Measurements from ENCODE around the gene SLC8B1.
A peak's percentile ranks its signal among the peaks of the same experiment; 100 is the strongest.

SLC8B1 gene

DNA sequence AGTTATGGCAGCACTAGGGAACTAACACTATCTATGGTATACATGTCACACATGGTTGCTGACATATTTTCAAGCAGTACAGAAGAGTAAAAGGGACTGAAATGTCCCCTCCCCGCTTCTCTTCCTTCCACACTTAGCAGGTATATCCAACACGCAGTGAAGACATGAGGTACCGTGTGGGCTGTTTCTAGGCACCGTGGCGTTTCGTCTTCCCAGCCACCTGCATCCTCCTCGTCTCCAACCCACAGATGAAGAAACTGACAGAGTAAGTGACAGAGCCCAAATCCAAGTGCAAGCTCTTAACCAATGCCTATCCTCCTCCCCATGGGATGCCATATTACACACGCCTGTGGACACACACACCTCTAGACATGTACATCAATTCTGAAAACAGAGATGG, 32.4 kb downstream of the SLC8B1 start:
- H3K36me3 ChIP-seq (ENCODE audit: control insufficient read depth, insufficient read depth, low read length) = no peaks in the 10 kb centered on the region
- H3K4me1 ChIP-seq (ENCODE audit: control insufficient read depth, insufficient read depth, low read length, poor library complexity, severe bottlenecking) = peaks cover 17% of the 10 kb centered on the region
- no peak overlapping the region for H3K27ac ChIP-seq (ENCODE audit: low read depth, low read length, severe bottlenecking)
- H3K9me3 ChIP-seq (ENCODE audit: control insufficient read depth, low read length) = no peaks in the 10 kb centered on the region
- H3K4me3 ChIP-seq (ENCODE audit: extremely low read depth, insufficient read depth, low read length, poor library complexity, severe bottlenecking) = no peak overlapping the region
- 90 to 96% methylated on average over 8 of the region's 8 CpGs for WGBS, 2 experiments (ENCODE audit: insufficient coverage in 2 of 2)

DNA sequence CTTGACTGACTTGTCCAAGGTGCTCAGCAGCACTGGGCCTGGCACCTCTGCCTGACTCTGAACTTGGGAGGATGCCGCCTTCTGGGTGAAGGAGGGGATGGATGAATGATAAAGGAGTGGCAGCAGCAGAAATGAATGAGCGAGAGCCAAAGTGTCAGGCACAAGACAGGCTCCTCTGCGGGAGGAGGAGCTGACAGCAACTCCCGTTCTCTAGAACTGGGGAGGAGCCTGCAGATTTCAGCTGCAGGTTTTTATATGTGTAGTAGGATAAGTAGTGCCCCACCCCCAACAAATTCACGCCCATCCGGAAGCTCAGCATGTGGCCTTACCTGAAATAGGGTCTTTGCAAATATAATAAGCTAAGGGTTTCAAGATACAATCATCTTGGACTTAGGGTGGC, 33.1 kb downstream of the SLC8B1 start:
- 90 to 92% methylated on average over 4 to 6 of the region's 6 CpGs for WGBS, 2 experiments (ENCODE audit: insufficient coverage in 2 of 2)
- H3K36me3 ChIP-seq (ENCODE audit: control insufficient read depth, insufficient read depth, low read length) = no peaks in the 10 kb centered on the region

DNA sequence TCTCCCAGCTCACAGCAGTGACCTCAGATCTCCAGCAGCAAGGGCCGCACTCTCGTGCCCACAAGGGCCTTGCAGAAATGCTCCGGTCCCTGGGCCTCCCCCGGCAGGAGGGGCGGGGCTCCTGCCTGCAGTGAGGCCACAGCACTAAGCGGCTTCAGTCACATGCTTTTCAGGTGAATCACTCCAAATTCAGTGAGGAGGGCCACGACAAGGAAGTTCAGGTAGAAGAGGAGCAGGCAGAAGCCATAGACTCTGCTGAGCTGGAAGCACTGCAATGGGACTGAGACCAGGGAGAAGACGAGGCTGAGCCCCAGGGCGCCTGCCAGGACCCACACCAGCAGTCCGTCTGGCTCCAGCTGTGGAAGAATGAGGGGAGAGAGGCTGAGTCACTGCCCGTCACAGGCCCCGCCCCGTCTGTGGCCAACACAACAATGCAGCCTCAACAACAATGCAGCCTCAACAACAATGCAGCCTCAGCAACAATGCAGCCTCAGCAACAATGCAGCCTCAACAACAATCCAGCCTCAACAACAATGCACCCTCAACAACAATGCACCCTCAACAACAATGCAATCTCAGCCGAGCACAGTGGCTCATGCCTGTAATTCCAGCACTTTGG, 35.2 kb downstream of the SLC8B1 start:
- Histone ChIP-seq H3K4me1 (ENCODE audit: control insufficient read depth, insufficient read depth, low read length, poor library complexity, severe bottlenecking) (peaks cover 15% of the 10 kb centered on the region), H3K36me3 (ENCODE audit: control insufficient read depth, insufficient read depth, low read length) (peaks cover 6% of the 10 kb centered on the region), H3K4me3 (ENCODE audit: extremely low read depth, insufficient read depth, low read length, poor library complexity, severe bottlenecking) (no peak overlapping the region), H3K9me3 (ENCODE audit: control insufficient read depth, low read length) (no peaks in the 10 kb centered on the region), H3K27ac (ENCODE audit: low read depth, low read length, severe bottlenecking) (peak overlapping the region; percentile 86)
- 35 to 53% methylated on average over 8 to 10 of the region's 14 CpGs for WGBS, 2 experiments (ENCODE audit: insufficient coverage in 2 of 2)

More for the DNA sequence above, 33.1 kb downstream of the SLC8B1 start:
- H3K9me3 ChIP-seq (ENCODE audit: control insufficient read depth, low read length) = no peaks in the 10 kb centered on the region
- no peak overlapping the region for H3K4me3 ChIP-seq (ENCODE audit: extremely low read depth, insufficient read depth, low read length, poor library complexity, severe bottlenecking)
- H3K27ac ChIP-seq (ENCODE audit: low read depth, low read length, severe bottlenecking) = no peak overlapping the region
- H3K4me1 ChIP-seq (ENCODE audit: control insufficient read depth, insufficient read depth, low read length, poor library complexity, severe bottlenecking) = peaks cover 17% of the 10 kb centered on the region

DNA sequence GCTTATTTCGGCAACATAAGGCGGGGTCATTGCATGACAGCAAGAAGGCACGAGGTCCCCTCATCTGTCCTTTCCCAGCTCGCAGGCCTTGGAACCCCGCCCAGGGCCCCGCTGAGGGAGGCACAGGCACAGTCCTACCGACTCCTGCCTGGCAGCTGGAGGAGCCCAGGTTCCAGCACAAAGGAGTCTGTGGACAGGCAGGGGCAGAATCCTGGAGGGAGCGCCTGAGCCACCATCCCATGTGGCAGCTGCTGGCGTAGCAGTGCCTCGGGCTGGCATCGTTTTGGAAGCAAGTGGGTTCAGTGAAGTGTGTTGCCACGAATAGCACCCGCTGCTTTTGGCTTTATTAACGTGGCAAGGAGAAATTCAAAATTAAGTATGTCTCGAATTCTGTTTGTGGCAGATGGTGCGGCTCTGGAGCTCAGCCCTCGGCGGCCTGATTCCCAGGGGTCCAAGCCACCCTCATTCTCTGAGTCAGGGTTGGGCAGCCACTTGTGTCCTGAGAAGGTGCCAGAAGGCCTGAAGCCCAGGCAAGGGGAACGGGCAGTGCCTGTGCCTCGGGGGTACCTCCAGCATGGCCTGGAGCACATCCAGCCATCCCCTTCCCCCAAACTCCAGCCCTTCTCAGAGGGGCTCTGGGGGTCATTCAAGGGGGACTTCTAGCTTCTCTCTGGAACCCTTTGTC, 35.9 kb downstream of the SLC8B1 start:
- WGBS, 2 experiments (ENCODE audit: insufficient coverage in 2 of 2) = 92 to 94% methylated on average over 19 of the region's 20 CpGs
- Histone ChIP-seq H3K9me3 (ENCODE audit: control insufficient read depth, low read length) (no peaks in the 10 kb centered on the region), H3K27ac (ENCODE audit: low read depth, low read length, severe bottlenecking) (peak overlapping the region; percentile 86)

DNA sequence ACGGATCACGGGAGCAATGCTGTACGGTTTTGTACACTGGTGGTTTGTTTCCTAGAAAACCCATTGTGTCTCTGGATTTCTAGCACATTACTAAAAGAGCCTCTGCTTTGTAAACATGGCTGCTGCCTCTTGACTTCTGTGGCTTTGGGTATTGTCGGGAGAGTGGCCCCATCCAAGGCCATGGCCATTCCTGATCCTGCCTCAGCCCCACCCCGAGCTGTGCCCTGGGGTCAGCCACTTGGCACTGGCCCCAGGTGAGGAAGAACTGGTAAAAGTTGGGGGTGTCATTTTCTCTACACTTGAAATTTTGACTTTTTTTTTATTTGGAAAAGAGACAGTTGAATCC, 36.5 kb downstream of the SLC8B1 start:
- H3K9me3 ChIP-seq (ENCODE audit: control insufficient read depth, low read length) = no peaks in the 10 kb centered on the region
- H3K4me3 ChIP-seq (ENCODE audit: extremely low read depth, insufficient read depth, low read length, poor library complexity, severe bottlenecking) = no peak overlapping the region
- H3K27ac ChIP-seq (ENCODE audit: low read depth, low read length, severe bottlenecking) = no peak overlapping the region
- peaks cover 6% of the 10 kb centered on the region for H3K36me3 ChIP-seq (ENCODE audit: control insufficient read depth, insufficient read depth, low read length)
- peaks cover 15% of the 10 kb centered on the region for H3K4me1 ChIP-seq (ENCODE audit: control insufficient read depth, insufficient read depth, low read length, poor library complexity, severe bottlenecking)
- WGBS, 2 experiments (ENCODE audit: insufficient coverage in 2 of 2) = 97% methylated on average over 5 of the region's 5 CpGs

More for the DNA sequence above, 35.9 kb downstream of the SLC8B1 start:
- peaks cover 6% of the 10 kb centered on the region for H3K36me3 ChIP-seq (ENCODE audit: control insufficient read depth, insufficient read depth, low read length)
- H3K4me3 ChIP-seq (ENCODE audit: extremely low read depth, insufficient read depth, low read length, poor library complexity, severe bottlenecking) = no peak overlapping the region
- H3K4me1 ChIP-seq (ENCODE audit: control insufficient read depth, insufficient read depth, low read length, poor library complexity, severe bottlenecking) = peaks cover 15% of the 10 kb centered on the region

DNA sequence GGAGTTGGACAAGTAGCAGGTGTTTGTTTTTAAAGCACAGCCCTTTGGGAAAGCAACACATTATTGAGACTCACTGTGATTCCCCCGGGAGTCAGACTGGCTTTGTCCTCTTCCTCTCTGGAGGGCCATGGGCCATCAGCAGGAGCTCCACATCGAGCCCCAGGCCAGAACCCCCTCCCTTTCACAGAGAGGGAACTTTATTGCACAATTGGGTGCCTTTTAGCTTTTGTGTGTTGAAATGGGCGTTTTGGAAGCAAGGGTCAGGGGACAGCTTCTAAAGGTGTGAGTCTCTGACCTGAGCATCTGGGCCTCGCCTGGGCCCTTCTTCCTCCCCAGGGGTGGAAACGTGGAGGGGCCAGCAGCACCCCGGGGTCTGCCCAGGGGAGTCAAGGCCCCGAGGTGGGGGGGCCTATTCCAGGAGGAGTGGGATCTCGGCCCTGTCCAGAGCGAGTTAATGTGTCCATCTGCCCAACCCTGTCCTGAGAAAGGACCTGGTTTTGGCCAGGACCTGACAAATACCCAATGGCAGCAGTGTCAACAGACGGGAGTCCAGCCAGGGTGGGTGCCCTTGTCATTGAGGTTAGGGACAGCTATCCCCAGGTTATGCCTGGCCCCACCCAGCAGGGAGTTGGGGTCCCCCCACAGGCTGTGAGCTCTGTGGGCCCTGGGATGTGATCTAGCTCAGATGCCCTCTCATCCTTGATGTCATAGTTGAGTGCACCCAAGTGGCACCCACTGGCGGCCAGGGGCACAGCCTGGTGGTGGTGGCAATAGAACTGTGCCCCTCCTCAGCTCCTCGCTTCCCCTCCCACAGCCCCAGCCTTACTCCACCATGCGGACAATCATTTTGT, 37.1 kb downstream of the SLC8B1 start:
- Histone ChIP-seq H3K27ac (ENCODE audit: low read depth, low read length, severe bottlenecking) (no peak overlapping the region), H3K9me3 (ENCODE audit: control insufficient read depth, low read length) (no peaks in the 10 kb centered on the region), H3K4me3 (ENCODE audit: extremely low read depth, insufficient read depth, low read length, poor library complexity, severe bottlenecking) (no peak overlapping the region), H3K4me1 (ENCODE audit: control insufficient read depth, insufficient read depth, low read length, poor library complexity, severe bottlenecking) (peaks cover 15% of the 10 kb centered on the region), H3K36me3 (ENCODE audit: control insufficient read depth, insufficient read depth, low read length) (peaks cover 10% of the 10 kb centered on the region)
- WGBS, 2 experiments (ENCODE audit: insufficient coverage in 2 of 2) = 92 to 97% methylated on average over 10 to 11 of the region's 13 CpGs

DNA sequence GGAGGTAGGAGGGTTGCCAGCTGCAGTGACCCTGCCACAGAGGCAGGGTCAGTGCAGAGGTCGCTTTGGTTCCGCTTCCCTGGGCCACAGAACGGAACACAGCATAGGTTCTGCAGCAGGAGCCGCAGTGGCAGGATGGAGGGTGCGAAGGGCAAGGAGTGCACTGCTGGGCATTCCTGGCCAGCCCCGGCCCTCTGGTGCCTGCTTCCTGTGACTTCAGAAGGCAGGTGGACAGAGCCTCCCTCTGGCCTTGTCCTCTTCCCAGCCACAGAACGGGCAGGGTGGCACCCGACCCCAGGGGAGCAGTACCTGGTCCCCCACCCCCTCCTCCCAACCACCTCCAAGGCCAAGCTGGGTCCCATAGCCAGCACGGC, 37.7 kb downstream of the SLC8B1 start:
- Histone ChIP-seq H3K27ac (ENCODE audit: low read depth, low read length, severe bottlenecking) (no peak overlapping the region), H3K4me1 (ENCODE audit: control insufficient read depth, insufficient read depth, low read length, poor library complexity, severe bottlenecking) (peaks cover 15% of the 10 kb centered on the region), H3K9me3 (ENCODE audit: control insufficient read depth, low read length) (no peaks in the 10 kb centered on the region), H3K4me3 (ENCODE audit: extremely low read depth, insufficient read depth, low read length, poor library complexity, severe bottlenecking) (no peak overlapping the region), H3K36me3 (ENCODE audit: control insufficient read depth, insufficient read depth, low read length) (peaks cover 10% of the 10 kb centered on the region)
- WGBS, 2 experiments (ENCODE audit: insufficient coverage in 2 of 2) = 89 to 99% methylated on average over 6 of the region's 9 CpGs

DNA sequence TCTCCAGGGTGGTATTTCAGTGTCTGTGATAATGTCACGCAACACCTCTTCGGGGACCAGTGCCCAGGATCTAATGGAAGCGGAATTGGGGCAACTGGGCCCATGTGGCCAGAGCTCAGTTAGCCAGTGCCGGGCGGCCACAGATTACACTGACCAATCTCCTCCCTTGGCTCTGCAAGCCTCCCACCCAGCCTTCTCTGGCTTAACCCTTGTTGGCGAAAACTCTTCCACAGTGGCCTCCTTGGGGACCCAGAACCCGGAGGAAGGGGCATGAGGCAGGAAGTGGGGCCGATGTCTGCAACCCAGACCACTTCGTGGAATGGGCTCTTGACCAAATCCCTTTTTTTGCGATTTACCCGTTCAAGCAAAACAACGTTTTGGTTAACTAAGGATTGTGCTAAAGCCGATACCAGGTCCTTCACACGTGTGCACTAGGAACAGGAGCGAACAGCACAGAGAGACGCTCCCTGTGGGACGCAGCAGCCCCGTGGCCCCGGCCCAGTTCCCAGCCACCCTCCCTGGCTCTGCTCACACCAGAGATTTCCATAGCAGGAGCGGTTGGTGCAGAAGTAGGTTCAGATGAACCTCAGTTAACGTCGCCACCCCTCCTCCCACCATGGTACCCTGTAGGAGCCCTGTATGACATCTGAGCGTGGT, 38.2 kb downstream of the SLC8B1 start:
- no peak overlapping the region for H3K27ac ChIP-seq (ENCODE audit: low read depth, low read length, severe bottlenecking)
- peaks cover 10% of the 10 kb centered on the region for H3K36me3 ChIP-seq (ENCODE audit: control insufficient read depth, insufficient read depth, low read length)
- H3K9me3 ChIP-seq (ENCODE audit: control insufficient read depth, low read length) = no peaks in the 10 kb centered on the region
- no peak overlapping the region for H3K4me3 ChIP-seq (ENCODE audit: extremely low read depth, insufficient read depth, low read length, poor library complexity, severe bottlenecking)
- peaks cover 15% of the 10 kb centered on the region for H3K4me1 ChIP-seq (ENCODE audit: control insufficient read depth, insufficient read depth, low read length, poor library complexity, severe bottlenecking)
- WGBS, 2 experiments (ENCODE audit: insufficient coverage in 2 of 2) = 95 to 98% methylated on average over 20 to 21 of the region's 23 CpGs

DNA sequence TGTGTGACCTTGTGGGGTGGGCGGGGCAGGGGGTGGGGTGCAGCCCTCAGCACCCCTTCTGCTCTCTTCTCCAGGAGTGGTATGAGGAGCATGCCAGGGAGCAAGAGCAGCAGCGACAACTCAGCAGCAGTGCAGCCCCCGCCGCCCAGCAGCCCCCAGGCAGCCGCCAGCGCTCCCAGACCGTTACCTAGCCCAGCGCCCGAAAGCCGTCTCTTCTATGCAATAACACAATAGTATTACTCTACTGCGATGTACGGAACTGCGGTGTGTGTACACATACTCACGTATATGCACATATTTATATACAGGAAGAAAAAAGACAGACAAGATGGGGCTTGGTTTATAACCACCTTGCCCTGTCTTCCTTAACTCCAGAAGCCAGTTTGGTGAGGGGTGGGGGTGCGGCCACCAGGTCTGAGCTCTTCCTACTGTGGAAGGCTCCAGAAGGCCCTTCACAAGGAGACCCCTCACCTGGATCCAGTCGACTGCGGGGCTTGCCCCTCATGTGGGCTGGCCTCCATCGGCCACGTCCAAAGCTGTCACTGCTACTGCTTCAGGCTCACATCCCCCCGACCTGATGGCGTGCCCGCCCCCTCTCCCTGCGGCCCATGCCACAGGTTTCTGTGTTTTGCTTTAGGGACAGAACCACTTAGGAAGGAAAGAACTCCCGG, 38.9 kb downstream of the SLC8B1 start:
- no peak overlapping the region for H3K4me3 ChIP-seq (ENCODE audit: extremely low read depth, insufficient read depth, low read length, poor library complexity, severe bottlenecking)
- WGBS, 2 experiments (ENCODE audit: insufficient coverage in 2 of 2) = 95 to 96% methylated on average over 13 of the region's 24 CpGs
- H3K9me3 ChIP-seq (ENCODE audit: control insufficient read depth, low read length) = no peaks in the 10 kb centered on the region
- peaks cover 10% of the 10 kb centered on the region for H3K36me3 ChIP-seq (ENCODE audit: control insufficient read depth, insufficient read depth, low read length)
- H3K27ac ChIP-seq (ENCODE audit: low read depth, low read length, severe bottlenecking) = no peak overlapping the region
- peaks cover 15% of the 10 kb centered on the region for H3K4me1 ChIP-seq (ENCODE audit: control insufficient read depth, insufficient read depth, low read length, poor library complexity, severe bottlenecking)

DNA sequence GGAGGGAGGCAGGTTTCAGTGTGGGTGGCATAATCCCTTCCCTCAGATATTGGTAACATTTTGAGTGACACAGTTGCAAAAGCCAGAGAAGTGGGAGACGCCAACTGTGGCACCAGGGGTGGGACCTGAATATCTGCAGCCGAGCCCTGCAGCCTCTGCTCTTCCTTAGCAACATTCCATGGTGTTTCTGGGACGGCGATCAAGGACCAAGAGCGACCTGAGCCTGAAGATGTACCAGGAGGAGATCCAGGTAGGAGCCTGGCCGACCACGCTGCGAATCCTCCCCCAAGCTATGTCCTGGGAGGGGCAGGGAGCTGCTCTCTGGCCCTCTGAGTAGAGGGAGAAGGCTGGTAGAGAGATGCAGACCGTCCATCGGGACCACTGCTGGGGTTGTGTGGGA, 41.8 kb downstream of the SLC8B1 start:
- 90 to 93% methylated on average over 9 of the region's 10 CpGs for WGBS, 2 experiments (ENCODE audit: insufficient coverage in 2 of 2)
- Histone ChIP-seq H3K9me3 (ENCODE audit: control insufficient read depth, low read length) (no peaks in the 10 kb centered on the region), H3K4me3 (ENCODE audit: extremely low read depth, insufficient read depth, low read length, poor library complexity, severe bottlenecking) (no peak overlapping the region), H3K36me3 (ENCODE audit: control insufficient read depth, insufficient read depth, low read length) (peaks cover 10% of the 10 kb centered on the region), H3K27ac (ENCODE audit: low read depth, low read length, severe bottlenecking) (no peak overlapping the region), H3K4me1 (ENCODE audit: control insufficient read depth, insufficient read depth, low read length, poor library complexity, severe bottlenecking) (no peaks in the 10 kb centered on the region)
